CD4-positive, alpha-beta T cell treated with Interleukin-6 at 100 ng/mL for 8 hours (primary cell): ENCODE data around the gene LDAH.

ENCODE experiments used
- DNase-seq: peaks from one replicate; pipeline ENCODE4 v3.0.0-alpha.2; 2020; ENCODE audit warnings: mixed read lengths, low spot score

Gene LDAH

DNA sequence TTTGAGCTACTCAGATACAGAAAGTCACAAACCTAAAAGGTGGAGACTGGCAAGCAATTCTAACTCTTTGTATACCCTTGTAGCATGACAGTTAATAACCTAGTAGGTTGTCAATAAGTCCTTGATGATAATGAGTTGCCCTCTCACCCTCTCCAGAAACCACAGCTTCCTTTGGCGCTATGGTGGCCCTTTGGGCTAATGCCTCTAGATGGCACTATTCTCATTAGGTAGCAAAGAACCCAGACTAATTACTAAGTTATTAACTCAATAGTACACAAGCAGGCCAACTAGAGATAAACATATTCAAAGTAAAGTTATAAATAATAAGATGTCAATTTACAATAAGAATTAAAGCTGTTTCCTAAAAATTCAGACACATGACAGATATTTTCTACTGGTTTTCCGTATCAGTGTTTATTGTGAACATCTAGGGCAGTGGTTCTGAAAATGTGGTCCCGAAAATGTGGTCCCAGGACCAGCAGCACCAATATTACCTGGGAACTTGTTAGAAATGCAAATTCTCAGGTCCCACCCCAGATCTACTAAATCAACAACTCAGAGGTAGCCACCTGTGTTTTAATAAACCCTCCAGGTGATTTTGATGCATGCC, 41.1 kb downstream of the LDAH start:
- peak; percentile 18 for DNase-seq

DNA sequence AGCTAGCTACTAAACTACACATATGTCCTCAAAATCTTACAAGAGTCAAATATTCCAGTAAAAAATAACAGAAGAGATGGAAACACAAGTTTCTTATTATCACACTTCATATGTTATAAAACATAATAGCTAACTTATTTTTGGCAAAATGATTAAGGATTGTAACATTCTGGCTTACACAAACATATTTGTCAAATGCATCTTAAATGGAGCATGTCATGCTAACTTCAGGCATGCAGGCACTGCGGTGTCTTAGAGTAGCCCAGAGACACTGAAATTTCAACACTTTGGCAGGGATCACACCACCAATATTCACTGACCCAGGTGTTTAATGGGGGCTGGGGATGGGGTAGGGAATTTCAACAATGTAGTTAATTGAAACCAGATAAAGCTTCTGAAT, 51.6 kb downstream of the LDAH start:
- DNase-seq, result no peak

DNA sequence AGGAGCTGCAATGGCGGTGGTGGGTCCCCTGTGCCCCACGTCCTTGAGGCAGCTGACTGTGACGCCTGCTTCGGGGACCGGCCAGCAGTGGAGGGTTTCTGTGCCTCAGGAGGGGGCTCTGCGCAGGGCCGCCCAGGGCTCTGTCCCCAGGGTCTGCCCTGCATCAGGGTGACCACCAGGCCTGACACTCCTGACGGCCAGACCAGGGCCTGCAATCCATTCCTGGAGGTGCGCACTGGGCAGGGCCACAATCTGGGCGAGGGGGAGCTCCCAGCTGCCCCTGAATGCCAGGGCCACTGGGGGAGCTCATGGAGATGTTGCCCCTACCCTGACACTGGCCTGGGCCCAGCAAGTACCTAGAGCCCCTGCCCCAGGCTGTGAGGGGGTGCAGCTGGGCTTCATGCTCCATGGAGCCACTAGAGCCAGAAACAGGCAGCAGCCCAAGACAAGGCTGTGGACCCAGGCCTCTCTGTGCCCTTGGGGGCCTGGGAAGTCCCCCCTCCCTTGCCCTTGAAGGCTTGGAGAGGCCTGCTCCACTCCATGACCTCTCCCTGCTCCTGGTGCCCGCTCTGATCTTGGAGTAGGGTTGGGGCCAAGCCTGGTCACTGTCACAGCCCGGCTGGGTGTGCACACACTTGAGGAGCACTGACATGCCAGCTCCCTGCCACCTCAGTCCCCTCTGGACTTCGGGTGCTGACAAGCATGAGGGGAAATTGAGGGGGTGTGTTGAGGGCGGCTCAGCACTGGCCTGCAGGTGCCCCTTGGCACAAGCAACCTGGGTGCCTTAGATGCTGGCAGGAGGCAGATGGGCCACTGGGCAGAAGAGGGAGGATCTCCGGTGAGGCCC, 55.9 kb downstream of the LDAH start:
- no peak for DNase-seq

DNA sequence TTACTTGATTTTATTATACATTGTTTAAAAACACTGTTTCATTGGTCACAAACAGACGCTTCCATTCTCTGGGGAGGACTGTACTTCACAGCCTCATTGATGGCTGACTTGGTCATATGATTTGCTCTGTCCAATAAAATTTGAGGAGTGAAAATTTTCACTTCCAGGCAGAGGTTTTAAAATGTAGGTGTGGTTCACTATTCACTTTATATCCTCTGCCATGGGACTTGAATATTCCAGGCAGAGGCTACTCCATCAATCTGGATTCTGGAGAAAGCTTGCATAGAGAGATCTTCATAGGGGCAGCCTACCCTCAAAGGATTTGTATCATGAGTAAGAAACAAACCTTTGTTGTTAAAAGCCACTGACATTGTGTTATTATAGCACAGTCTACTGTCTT, 56.7 kb downstream of the LDAH start:
- DNase-seq, result no peak

DNA sequence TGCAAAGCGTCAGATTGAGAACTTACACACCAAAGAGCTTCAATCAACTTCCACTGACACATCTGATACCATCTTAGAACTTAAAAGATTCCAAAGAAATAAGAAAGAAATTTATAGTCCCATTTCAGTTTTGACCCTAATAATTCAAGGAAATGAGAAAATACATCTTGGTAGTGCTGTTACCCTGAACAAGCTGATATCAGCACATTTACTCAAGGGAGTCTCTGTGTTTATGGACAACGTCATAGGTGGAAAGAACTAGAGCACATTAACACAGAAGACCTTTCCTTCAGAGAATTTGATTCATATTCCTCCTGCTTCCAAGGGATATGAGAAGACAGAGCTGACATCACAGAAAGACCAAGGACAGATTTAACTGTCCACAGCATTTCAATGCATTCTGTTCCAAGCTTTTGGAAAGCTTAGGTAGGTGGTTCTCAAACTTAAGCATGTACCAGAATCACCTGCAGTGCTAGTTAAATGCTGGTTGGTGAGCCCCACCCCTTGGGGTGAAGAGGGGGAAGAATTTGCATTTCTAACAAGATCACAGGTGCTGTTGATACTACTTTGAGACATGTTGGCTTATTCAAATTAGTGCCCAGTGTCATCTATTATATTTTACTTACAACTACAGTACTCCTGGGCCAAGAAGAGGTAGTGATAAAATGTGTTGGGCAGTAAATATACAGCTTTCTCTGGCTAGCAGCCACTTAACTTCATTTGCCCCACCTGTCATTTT, 59.8 kb downstream of the LDAH start:
- DNase-seq, result no peak

DNA sequence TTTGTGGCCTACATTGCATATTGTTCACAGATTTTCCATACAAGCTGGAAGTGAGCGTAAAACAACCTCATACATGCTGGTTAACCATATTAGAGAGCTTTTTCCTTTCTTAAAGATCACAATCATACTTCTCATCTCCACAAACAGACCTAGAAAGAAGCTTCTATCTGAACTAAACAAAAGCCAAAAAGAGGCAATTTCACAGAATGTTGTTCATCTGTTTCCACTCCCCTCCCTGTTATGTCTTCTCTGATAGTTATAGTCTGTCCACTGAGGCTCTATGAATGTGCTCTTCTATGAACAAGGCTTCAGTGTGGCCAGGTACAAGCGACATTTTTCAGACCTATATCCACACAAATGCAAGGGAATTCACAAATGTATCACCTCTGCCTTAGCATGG, 63.4 kb downstream of the LDAH start:
- no peak for DNase-seq

DNA sequence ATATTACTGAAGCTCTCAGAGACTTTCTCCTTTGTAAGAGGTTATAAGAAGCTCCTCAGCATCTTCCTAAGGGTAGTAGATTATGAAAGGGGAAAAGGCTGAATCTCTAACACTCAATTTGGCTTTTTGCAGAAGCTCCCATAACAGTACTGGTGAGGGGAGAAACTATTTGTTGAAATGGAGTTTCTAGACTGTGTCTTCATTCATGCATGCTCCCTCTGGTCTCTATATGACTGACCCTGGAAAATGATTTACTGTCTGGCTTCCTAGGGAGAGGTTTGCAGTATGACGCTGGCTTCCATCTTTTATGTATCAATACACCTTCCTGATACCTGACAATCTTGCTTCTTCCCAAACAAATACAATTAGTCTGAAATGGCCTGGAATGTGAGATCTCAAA, 63.9 kb downstream of the LDAH start:
- DNase-seq, result no peak

DNA sequence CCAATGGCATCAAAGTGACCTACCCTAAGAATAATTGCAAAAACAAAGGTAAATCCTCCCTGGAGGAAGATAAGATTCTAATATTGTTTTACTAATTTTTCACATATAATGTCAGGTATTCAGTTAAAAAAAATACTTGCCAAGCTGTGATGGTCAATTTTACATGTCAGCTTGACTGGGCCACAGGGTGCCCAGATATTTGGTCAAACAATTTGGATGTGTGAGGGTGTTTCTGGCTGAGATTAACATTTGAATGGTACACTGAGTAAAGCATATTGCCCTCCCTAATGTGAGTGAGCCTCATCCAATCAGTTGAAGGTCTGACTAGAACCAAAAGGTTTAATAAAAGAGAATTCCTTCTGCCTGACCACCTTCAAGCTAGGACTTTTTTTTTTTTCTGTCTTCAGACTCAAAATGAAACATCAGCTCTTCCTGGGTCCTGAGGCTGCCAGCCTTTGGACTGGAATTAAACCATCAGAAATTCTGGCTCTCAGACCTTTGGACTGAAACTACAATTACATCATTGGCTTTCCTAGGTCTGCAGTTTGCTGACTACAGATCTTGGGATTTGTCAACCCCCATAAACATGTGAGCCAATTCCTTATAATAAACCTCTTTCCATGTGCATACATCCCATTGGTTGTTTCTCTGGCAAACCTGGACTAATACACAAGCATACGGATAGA, 65.4 kb downstream of the LDAH start:
- no peak for DNase-seq

DNA sequence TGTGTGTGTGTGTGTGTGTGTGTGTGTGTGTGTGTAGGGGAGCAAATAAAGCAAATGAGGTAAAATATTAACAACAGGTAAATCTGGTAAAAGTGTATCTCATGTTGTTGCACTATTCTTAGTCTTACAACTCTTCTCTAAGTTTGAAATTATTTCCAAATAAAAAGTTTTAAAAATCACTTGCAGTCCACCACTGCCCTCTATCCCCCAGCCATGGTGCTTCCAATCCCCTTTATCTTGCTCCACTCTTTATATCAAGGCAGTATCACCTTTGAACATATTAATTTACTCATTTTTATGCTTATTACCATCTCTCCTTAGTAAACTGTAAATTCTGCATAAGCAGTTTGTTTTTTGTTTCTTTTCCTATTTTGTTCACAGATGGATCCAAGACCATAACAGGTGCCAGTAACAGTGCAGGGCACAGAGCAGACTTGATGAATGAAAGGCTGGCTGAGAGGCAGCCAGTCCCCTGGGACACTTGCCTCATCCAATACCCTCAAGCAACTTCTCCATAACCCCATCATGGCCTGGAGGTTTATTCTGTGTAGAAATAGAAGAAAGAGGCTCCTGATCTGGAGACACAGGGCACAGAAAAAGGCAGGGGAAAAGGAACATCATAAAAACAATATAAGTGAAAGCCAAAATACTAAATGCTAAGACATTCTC, 67.6 kb downstream of the LDAH start:
- no peak for DNase-seq

DNA sequence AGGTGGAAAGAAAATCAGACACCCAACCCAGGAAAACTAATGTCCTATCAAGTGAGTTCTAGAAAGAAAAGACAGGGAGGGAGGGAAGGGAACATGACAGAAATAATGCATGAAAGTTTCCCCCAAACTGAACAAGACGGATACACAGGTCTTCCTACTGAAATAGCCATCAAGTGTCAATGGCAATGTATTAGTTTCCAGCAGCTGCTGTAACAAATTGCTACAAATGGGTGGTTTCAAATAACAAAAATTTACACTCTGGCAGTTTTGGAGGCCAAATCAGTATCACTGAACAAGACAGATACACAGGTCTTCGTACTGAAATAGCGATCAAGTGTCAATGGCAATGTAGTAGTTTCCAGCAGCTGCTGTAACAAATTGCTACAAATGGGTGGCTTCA, 70.6 kb downstream of the LDAH start:
- DNase-seq, result no peak

DNA sequence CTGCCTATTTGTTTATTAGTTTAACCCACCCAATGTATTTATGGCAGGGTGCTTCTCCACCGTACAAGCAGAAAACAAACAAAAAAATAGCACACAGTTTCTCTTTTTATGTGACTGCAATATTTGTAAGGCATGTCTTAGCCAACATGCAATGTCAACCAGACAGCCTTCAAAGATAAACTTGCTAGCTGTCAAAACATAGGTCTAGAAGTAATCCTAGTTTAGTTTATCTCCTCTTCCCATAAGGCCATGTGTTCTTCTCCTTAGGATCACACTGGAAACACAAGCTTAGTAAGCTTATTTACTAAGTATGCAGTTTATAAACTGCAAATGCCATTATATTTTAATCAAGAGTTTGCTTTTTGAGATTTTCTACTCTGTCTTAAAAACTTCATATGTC, 75.6 kb downstream of the LDAH start:
- no peak for DNase-seq

DNA sequence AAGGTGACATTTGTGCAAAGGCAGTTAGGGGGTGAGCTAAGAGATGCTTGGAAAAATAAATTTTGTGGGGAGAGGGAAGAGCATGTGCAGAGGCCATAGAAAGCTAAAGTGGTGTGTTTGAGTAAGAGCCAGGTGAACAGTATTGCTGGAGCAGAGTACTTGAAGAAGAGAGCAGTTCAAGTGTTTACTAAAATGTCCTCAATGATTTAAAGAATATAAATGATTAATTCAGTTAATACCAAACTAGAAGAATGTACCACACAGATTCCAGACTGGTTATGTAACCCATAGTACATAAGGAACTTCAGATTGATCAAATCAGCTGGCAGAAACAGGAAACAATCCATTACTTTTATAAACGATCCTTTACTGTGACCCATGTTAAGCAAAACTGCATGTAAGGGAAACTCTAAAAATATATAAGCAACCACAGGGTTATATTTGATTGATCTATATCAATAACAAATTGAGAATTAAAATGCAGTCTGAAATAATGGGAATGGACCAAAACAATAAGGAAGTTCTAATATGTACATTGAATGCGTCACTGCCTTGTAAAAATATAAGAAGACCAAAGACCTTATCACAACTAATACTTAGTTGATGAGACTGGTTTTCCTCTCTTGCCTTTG, 76.9 kb downstream of the LDAH start:
- no peak for DNase-seq

DNA sequence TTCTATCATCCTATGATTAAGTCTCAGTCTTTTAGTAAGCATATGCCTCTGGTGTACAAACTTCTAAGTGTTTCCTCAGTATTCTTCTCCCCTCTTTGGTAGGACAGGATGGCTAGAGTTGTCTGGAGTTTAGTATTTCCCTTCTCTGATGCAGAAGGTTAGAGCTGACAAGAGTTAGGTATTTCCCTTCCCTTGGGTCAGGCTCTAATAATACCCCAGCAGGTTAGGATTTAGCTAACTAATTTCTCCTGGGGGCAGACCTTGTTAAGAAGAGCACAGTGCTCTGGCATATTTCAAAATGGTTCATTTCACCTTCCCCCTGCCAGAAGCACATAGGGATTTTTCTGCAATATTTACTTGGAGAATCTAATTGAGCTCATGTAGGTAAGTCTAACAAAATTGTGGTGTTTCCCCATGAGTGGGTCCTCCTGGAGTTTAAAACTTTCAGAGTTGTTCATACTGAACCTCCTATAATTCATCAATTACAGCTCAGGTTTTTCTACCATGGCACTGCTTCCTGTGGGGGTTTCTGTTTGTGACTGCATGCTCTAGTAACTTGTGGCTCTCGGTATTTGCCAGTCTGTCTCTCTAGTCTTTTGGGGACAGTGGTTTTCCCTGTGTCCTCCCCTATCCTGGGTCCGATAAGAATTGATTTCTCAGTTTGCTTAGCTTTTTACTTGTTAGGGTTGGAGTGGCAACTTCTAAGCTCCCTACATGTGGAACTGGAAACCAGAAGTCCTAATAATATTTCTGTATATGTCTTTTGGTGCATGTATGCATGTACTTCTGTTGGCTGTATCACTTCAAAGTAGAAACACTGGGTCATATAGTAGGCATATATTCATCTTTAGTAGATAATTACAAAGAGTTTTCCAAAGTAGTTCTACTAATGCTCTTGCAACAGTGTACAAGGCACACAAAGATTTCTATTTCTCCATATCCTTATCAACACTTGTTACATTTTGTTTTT, 78.2 kb downstream of the LDAH start:
- no peak for DNase-seq

DNA sequence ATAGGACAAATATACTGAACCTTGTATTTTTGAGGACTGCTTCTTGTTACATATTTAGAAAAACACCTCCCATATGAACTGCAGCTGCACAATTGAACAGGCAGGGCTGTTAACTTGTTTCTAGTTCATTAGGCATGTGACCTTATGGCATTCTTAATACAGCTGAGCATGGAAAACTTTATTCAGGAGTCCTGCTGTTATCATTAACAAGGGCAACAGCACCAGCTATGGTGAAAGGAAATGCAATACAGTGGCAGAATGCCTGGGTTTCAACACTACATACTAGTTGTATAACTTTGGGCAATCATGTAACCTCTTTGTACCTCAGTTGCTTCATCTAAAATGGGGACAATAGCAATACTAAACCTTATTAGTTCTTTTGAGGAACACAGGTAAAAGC, 84.1 kb downstream of the LDAH start:
- no peak for DNase-seq

DNA sequence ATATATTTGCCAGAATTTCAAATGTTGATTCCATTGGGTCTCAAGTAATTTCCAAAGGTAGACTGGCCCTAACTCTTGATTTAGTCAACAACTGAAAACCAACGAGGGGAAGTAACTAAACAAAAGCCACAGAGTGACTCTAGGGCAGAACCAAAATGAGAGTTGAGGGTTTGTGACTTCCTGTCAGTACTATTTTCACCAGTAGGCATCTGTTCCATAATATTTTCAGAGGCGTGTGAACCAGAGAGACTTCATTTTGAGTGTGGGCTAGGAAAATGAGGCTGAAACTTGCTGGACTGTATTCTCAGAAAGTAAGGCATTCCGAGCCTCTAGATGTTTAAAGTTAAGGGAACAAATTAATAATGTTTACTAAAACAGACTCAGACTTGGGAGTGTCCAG, 85.4 kb downstream of the LDAH start:
- DNase-seq, result no peak

DNA sequence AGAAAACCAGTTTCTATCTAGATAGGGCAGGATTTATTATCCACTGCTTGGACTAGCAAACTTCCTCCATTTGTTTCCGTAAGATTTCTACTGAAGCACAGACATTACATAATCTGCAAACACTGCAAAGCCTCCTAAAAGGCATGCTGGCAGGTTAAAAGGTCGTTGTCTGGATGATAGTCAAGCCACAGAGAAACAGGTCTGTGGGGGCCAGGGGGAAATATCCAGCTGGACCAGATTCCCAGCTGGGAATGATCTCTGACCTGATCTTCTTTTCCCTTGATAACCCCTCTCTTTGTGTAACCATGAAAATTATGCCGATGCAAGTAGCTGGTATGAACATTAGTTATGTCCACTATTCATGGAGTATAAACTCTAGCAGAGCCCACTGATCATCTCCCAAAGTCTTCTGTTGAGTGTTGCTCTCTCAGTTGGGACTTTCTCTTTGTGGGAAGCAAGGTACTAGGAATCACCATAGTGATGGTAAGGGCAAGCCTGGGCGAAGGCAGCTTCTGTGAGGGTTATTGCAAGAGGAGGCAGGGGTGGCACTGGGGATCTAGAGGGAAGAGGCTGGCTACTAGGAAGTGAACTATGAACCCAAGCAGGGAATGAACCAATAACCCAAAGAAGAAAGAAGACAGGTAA, 94.7 kb downstream of the LDAH start:
- DNase-seq, result no peak

DNA sequence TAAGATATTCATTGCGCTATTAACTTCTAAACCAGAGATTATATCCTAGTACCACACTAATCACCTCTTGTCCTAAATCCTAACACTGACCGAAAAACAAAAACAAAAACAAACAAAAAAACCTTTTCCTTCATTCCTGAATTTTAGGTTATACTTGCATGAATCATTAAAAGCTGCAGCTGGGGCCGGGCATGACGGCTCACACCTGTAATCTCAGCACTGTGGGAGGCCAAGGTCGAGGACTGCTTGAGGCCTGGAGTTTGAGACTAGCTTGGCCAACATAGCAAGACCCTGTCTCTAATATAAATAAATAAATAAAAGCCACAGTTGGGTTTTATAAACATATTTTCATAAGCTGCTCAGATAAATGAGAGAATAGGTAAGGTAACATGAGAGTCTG, 96.0 kb downstream of the LDAH start:
- DNase-seq, result no peak

DNA sequence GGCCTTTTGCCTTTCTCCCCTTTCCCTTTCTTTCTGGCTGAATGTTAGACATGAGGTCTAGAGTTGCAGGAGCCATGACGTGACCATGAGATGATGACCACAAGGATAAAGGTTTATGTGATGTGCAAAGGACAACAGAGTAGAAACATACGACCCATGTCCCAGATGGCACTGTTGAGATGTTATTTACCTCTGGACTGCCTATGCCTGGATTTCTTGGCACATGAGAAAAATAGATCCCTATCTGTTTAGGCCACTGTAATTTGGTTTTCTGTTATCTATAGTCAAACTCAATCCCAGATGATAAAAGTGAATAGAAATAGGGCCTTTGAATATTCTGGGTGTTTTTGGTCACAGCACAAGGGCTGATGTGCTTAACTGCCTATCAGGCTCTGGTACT, 97.1 kb downstream of the LDAH start:
- DNase-seq, result no peak

DNA sequence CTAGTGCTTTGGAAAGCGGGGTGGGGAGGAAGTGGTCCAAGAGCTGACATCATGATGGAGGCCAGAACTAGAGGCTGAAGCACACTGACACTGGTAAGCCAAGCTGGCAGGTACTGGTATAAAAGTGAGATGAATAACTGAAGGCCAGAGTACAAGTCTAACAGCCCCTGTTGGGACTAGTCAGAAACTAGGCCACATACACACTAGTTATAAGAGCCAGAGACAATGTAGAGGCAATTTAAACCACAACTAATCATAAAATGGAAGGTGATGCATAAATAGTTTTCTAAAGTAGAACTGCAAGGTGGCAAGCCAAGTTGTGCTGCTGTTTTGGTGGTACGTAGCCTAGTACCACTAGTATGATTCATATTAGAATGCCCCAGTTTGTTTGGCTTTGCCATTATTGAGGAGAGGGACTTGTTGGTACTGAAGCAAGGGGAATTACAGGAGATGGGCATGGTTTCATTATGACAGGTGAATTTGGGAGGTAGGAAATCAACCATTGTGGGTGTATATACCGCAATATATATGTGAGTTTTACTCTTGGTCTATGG, 98.3 kb downstream of the LDAH start:
- DNase-seq, result no peak

DNA sequence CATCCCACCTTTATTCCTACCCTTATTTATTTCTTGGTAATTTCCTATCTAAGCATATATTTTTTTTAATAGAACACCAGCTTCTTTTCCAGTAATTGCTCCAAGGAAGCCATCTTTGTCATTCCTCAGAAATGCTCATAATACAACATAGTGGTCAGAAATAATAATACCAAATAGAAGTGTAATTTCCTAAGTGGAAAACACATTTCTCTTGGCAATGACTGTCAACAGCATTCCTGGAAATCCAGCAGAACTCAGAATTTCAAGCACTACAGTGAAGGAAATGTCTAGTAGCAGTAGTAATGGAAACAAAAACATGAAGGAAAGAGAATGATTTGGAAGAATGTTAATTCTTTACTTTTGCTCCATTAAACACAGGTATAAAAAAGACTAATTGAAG, 99.4 kb downstream of the LDAH start:
- DNase-seq, result no peak
